MM.1S (cell line): Measurements from ENCODE around the gene KRT79.

Source experiments
- DNase-seq: peaks from one replicate; pipeline ENCODE4 v3.0.0-alpha.2; 2015
- H2AFZ ChIP-seq: fragments of 300-600 bp; sonication (generic); 2 replicates; pipeline ENCODE4 v1.6.0; 2016; ENCODE audit warnings: antibody characterized with exemption, low read length
- H3F3A ChIP-seq: fragments of 300-600 bp; sonication (generic); 2 replicates; pipeline ENCODE4 v1.6.1; 2016; ENCODE audit warnings: mild to moderate bottlenecking, antibody characterized with exemption, low read length, moderate library complexity, mixed read lengths; ENCODE audit not compliant: insufficient read depth
- H3K27ac ChIP-seq: fragments of 300-600 bp; sonication (generic); 2 replicates; pipeline ENCODE4 v1.5.1; 2016; ENCODE audit warnings: mild to moderate bottlenecking, low read length
- H3K27me3 ChIP-seq: fragments of 300-600 bp; sonication (generic); replicated peaks from 2 replicates; pipeline ENCODE4 v1.6.0; 2016; ENCODE audit warnings: low read length; ENCODE audit not compliant: insufficient read depth
- H3K36me3 ChIP-seq: fragments of 300-600 bp; sonication (generic); replicated peaks from 2 replicates; pipeline ENCODE4 v1.6.1; 2016; ENCODE audit warnings: mild to moderate bottlenecking, low read length, mixed read lengths; ENCODE audit not compliant: insufficient read depth
- H3K4me1 ChIP-seq: fragments of 300-600 bp; sonication (generic); 2 replicates; pipeline ENCODE4 v1.6.1; 2016; ENCODE audit warnings: low read length, mixed read lengths
- H3K4me2 ChIP-seq: fragments of 300-600 bp; sonication (generic); 2 replicates; pipeline ENCODE4 v1.6.0; 2016; ENCODE audit warnings: low read depth, low read length
- H3K4me3 ChIP-seq: fragments of 300-600 bp; sonication (generic); 2 replicates; pipeline ENCODE4 v1.5.1; 2016; ENCODE audit warnings: low read length, mixed read lengths
- H3K79me2 ChIP-seq: fragments of 300-600 bp; sonication (generic); 2 replicates; pipeline ENCODE4 v1.6.1; 2016; ENCODE audit warnings: mixed run types, low read length, mixed read lengths
- H3K9ac ChIP-seq: fragments of 300-600 bp; sonication (generic); 2 replicates; pipeline ENCODE4 v1.6.1; 2016; ENCODE audit warnings: low read length, mixed read lengths
- H3K9me2 ChIP-seq: fragments of 300-600 bp; sonication (generic); replicated peaks from 2 replicates; pipeline ENCODE4 v1.6.1; 2016; ENCODE audit warnings: mild to moderate bottlenecking, low read length, mixed read lengths; ENCODE audit not compliant: insufficient read depth
- H3K9me3 ChIP-seq: fragments of 300-600 bp; sonication (generic); replicated peaks from 2 replicates; pipeline ENCODE4 v1.6.1; 2016; ENCODE audit warnings: mild to moderate bottlenecking, low read length, mixed read lengths; ENCODE audit not compliant: insufficient read depth
- H4K20me1 ChIP-seq: fragments of 300-600 bp; sonication (generic); 2 replicates; pipeline ENCODE4 v1.6.1; 2016; ENCODE audit warnings: mild to moderate bottlenecking, low read length, moderate library complexity, mixed read lengths; ENCODE audit not compliant: insufficient read depth
- EZH2 ChIP-seq: fragments of 300-600 bp; sonication (generic); optimal IDR thresholded peaks from 2 replicates; pipeline ENCODE3; 2017; ENCODE audit warnings: low read depth, mild to moderate bottlenecking, antibody characterized with exemption, low read length, mixed read lengths
- EZH2phosphoT487 ChIP-seq: fragments of 300-600 bp; sonication (generic); IDR thresholded peaks from 2 replicates; pipeline ENCODE4 v1.6.1; 2018; ENCODE audit warnings: antibody characterized with exemption, low read length
- TF ChIP-seq, protein P1 (sequence below): fragments of 300-600 bp; sonication (generic); IDR thresholded peaks from 2 replicates; pipeline ENCODE4 v1.5.1; 2016; ENCODE audit warnings: antibody characterized with exemption, low read length, mixed read lengths

KRT79 gene

DNA sequence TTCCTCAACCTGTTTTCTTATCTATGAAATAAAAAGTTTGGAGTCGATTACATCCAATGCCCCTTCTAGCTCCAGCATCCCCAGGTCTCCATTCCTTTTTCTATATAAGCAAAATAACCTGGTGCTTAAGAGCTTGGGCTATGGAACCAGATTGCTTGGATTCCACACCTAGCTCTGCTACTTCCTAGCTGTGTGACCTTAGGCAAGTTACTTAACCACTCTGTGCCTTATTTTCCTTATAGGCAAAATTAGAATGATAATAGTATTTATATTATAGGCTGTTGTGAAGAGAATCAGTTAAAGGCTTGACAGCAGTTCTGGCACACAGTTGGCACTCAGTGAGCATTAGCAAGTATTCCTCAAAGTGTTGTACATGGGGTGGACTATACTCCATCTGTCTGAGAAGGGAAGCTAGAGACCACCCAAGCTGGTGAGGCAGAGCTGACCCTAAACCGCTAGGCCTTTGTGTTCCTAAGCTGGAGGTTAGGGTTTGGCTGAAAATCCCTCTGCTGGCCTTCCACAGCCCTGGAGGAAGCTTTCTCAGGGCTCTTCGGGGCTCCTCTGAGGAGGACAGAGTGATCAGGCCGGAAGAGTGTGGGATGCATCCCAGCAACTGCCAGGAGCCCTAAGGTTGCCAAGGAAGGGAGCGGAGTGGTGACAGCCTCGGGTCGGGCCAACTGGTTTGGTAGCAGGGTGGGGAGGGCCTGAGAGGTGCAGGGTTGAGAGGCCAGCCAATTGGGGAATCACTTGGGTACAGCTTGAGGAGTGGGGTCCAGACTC lies 14.2 kb downstream of the KRT79 start:
- TF ChIP-seq, protein P1, sequence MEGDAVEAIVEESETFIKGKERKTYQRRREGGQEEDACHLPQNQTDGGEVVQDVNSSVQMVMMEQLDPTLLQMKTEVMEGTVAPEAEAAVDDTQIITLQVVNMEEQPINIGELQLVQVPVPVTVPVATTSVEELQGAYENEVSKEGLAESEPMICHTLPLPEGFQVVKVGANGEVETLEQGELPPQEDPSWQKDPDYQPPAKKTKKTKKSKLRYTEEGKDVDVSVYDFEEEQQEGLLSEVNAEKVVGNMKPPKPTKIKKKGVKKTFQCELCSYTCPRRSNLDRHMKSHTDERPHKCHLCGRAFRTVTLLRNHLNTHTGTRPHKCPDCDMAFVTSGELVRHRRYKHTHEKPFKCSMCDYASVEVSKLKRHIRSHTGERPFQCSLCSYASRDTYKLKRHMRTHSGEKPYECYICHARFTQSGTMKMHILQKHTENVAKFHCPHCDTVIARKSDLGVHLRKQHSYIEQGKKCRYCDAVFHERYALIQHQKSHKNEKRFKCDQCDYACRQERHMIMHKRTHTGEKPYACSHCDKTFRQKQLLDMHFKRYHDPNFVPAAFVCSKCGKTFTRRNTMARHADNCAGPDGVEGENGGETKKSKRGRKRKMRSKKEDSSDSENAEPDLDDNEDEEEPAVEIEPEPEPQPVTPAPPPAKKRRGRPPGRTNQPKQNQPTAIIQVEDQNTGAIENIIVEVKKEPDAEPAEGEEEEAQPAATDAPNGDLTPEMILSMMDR: no peak
- TF ChIP-seq EZH2phosphoT487 (no peak), EZH2 (no peak)
- H3K4me1 ChIP-seq: no peaks in the 10 kb centered on the region
- no peak overlapping the region for H3K27ac ChIP-seq
- no peak overlapping the region for H3K4me2 ChIP-seq
- H4K20me1 ChIP-seq: no peaks in the 10 kb centered on the region
- H3K9me3 ChIP-seq: no peaks in the 10 kb centered on the region
- DNase-seq: no peak
- no peaks in the 10 kb centered on the region for H3K79me2 ChIP-seq
- H3K9ac ChIP-seq: no peak overlapping the region
- no peak overlapping the region for H3K4me3 ChIP-seq
- H3F3A ChIP-seq: no peaks in the 10 kb centered on the region
- peaks cover 91% of the 10 kb centered on the region for H3K27me3 ChIP-seq
- no peaks in the 10 kb centered on the region for H3K9me2 ChIP-seq
- no peaks in the 10 kb centered on the region for H3K36me3 ChIP-seq
- H2AFZ ChIP-seq: no peak overlapping the region

DNA sequence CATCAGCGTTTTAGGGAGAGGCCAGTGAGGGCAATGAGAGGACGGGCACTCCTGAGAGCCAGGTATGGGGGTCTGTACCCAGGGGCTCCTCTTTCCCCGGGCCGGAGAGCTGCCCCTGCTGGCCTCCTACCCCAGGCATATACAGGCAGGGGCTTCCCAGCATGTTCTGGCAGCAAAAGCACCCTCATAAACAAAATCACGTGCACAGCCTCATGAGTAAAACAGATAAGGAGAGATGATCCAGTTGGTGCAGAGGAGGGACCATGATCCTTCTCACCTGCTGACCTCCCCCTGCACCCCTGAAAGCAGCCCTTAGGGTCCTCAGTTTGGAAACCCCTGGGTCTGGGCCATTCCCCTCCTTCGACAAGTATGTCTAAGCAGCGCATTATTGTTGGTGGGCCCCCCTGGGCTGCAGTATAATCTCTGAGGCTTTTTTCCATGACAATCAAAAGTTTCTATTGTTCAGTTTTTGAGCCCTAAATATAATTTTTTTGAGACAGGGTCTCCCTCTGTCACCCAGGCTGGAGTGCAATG lies 15.2 kb downstream of the KRT79 start:
- H2AFZ ChIP-seq: no peak overlapping the region
- no peak for TF ChIP-seq EZH2
- H3K36me3 ChIP-seq: no peaks in the 10 kb centered on the region
- no peak overlapping the region for H3K4me2 ChIP-seq
- no peaks in the 10 kb centered on the region for H3K79me2 ChIP-seq
- no peaks in the 10 kb centered on the region for H4K20me1 ChIP-seq
- H3K4me1 ChIP-seq: no peaks in the 10 kb centered on the region
- H3K4me3 ChIP-seq: no peak overlapping the region
- no peak overlapping the region for H3K27ac ChIP-seq
- H3F3A ChIP-seq: no peaks in the 10 kb centered on the region
- DNase-seq: no peak
- H3K27me3 ChIP-seq: peaks cover 91% of the 10 kb centered on the region
- H3K9ac ChIP-seq: no peak overlapping the region
- H3K9me3 ChIP-seq: no peaks in the 10 kb centered on the region
- no peaks in the 10 kb centered on the region for H3K9me2 ChIP-seq

GRCh38 chr12:52818388-52818787 lies 15.7 kb downstream of the KRT79 start:
- no peak for DNase-seq
- H3K4me1 ChIP-seq: no peaks in the 10 kb centered on the region
- TF ChIP-seq EZH2phosphoT487 (no peak), EZH2 (no peak)
- TF ChIP-seq, protein P1: no peak
- H3K4me2 ChIP-seq: no peak overlapping the region
- no peaks in the 10 kb centered on the region for H3K79me2 ChIP-seq
- no peak overlapping the region for H3K9ac ChIP-seq
- no peaks in the 10 kb centered on the region for H3K36me3 ChIP-seq
- H3F3A ChIP-seq: no peaks in the 10 kb centered on the region
- no peaks in the 10 kb centered on the region for H3K9me3 ChIP-seq
- H3K9me2 ChIP-seq: no peaks in the 10 kb centered on the region
- H3K27ac ChIP-seq: no peak overlapping the region
- H2AFZ ChIP-seq: no peak overlapping the region
- H4K20me1 ChIP-seq: no peaks in the 10 kb centered on the region
- H3K27me3 ChIP-seq: peaks cover 91% of the 10 kb centered on the region
- no peak overlapping the region for H3K4me3 ChIP-seq

- no peaks in the 10 kb centered on the region for H4K20me1 ChIP-seq
- no peaks in the 10 kb centered on the region for H3K36me3 ChIP-seq
- no peaks in the 10 kb centered on the region for H3K79me2 ChIP-seq
- H3K4me2 ChIP-seq: no peak overlapping the region
- no peak overlapping the region for H3K9ac ChIP-seq
- no peak overlapping the region for H2AFZ ChIP-seq
- no peaks in the 10 kb centered on the region for H3K4me1 ChIP-seq
- TF ChIP-seq EZH2phosphoT487 (no peak), EZH2 (no peak)
- TF ChIP-seq, protein P1: no peak
- no peaks in the 10 kb centered on the region for H3F3A ChIP-seq
- H3K27ac ChIP-seq: no peak overlapping the region
- DNase-seq: no peak
- no peak overlapping the region for H3K4me3 ChIP-seq
- peaks cover 92% of the 10 kb centered on the region for H3K27me3 ChIP-seq
- H3K9me3 ChIP-seq: no peaks in the 10 kb centered on the region
- H3K9me2 ChIP-seq: no peaks in the 10 kb centered on the region
Observed at GRCh38 chr12:52817699-52818238, 16.3 kb downstream of the KRT79 start.
